ENCODE data around the gene OR10C1. TPM values are rescaled to one million over a fixed set of nuclear protein-coding genes. Genes with fewer than 3 reads are reported as not detected.

Gene OR10C1
- total and polyA plus RNA-seq, 10 of the 15 experiments (the other 5 are each of a cell fraction or from before 2014, with no cell fraction given), result not detected

- Histone ChIP-seq H3K27me3 (replicated peaks in 1 of 2; ENCODE audit: control insufficient read depth in 2 of 2, insufficient read depth in 2 of 2, low read length in 1 of 2) (no peaks in the 10 kb centered on the region; a peak in 1 of 4 replicates), H3K4me2 (ENCODE audit: control insufficient read depth, insufficient read depth) (no peak overlapping the region), H3K9ac (ENCODE audit: control insufficient read depth, insufficient read depth, low read length) (no peak overlapping the region), H3K79me2 (ENCODE audit: control insufficient read depth, insufficient read depth, low read length) (no peaks in the 10 kb centered on the region), H3K9me3 (replicated peaks; ENCODE audit: control insufficient read depth, insufficient read depth, low read length) (no peaks in the 10 kb centered on the region), H3K4me1 (ENCODE audit: control insufficient read depth, insufficient read depth, low read length) (no peaks in the 10 kb centered on the region), H3K27ac (ENCODE audit: control insufficient read depth, insufficient read depth) (no peak overlapping the region), H3K36me3 (ENCODE audit: control insufficient read depth in 2 of 2, insufficient read depth in 2 of 2, low read length in 1 of 2) (no peaks in the 10 kb centered on the region), H3K4me3 (no peak overlapping the region), H2AFZ (ENCODE audit: control insufficient read depth, low read depth, low read length) (no peak overlapping the region), H4K20me1 (ENCODE audit: control insufficient read depth, insufficient read depth) (no peaks in the 10 kb centered on the region)
- POLR2A ChIA-PET, result no interaction called here
- DNase-seq (ENCODE audit: low read depth, low spot score) (no peak), ATAC-seq (no peak), FAIRE-seq (no peak)
- TF ChIP-seq HDGF (IDR thresholded peaks at IDR 0.05) (no peak), SUPT20H (IDR thresholded peaks at IDR 0.05; ENCODE audit: borderline replicate concordance, control insufficient read depth, low read depth, low read length) (no peak), ZBTB4 (CRISPR knock-in tag; IDR thresholded peaks at IDR 0.05) (no peak), BACH1 (IDR thresholded peaks at IDR 0.05; ENCODE audit: borderline replicate concordance) (no peak), POLR2AphosphoS5 (IDR thresholded peaks at IDR 0.05; ENCODE audit: low read length) (no peak), KDM1A (IDR thresholded peaks at IDR 0.05; ENCODE audit: borderline replicate concordance) (no peak), E2F8 (IDR thresholded peaks at IDR 0.05; ENCODE audit: low read depth, partially characterized antibody) (no peak), ZNF274 (IDR thresholded peaks at IDR 0.05; ENCODE audit: insufficient read depth, insufficient read length) (no peak), NR2C1 (IDR thresholded peaks at IDR 0.05) (no peak), RELB (IDR thresholded peaks at IDR 0.05; ENCODE audit: low read depth) (no peak), ATF3 (IDR thresholded peaks at IDR 0.05; ENCODE audit: borderline replicate concordance, extremely low read depth, low read depth, low read length) (no peak), YBX1 (IDR thresholded peaks at IDR 0.05) (no peak), IRF3 (IDR thresholded peaks at IDR 0.05) (no peak), CHD4 (IDR thresholded peaks at IDR 0.05) (no peak)
- RAD21 ChIA-PET (ENCODE audit: unreplicated experiment), result no interaction called here
- intact Hi-C loops (cut with micrococcal nuclease; ENCODE audit: unreplicated experiment) (no loop called here), in situ Hi-C loops (cut with MboI) (no loop called here)
- CTCF ChIA-PET, result no interaction called here
- no TSS peak for BruUV-seq (replicated peaks)
- SMC1A ChIA-PET (ENCODE audit: uncharacterized antibody, unreplicated experiment), result no interaction called here
- WGBS (ENCODE audit: insufficient coverage, insufficient replicate concordance, low lambda C conversion rate, missing lambda C conversion rate), result 7% methylated on average over 5 of the region's 5 CpGs
Observed at GRCh38 chr6:29487131-29487530, 48.0 kb downstream of the OR10C1 start.
